Transverse colon (tissue), 4 donors: Measurements from ENCODE around the gene TMEM9. TPM values are rescaled to one million over a fixed set of nuclear protein-coding genes. Genes with fewer than 3 reads are reported as not detected.
"Not testable (repeated sequence)": the region's sequence is repeated elsewhere in the genome, so short reads cannot be mapped to it uniquely, and the experiment has no call there.

Experiments used
- DNase-seq: peaks from one replicate; pipeline ENCODE4 v3.0.0-alpha.2; 2019
- H3K27ac ChIP-seq, 4 donors: fragments of 200-600 bp; sonication (generic); 2 replicates each; pipeline ENCODE4 v1.5.1; 2016 to 2018; ENCODE audit warnings: inconsistent platforms in 4 of 4
- H3K27me3 ChIP-seq: fragments of 200-600 bp; sonication (generic); 2 replicates; pipeline ENCODE4 v1.5.1; 2017; ENCODE audit warnings: inconsistent platforms
- H3K36me3 ChIP-seq, 4 donors: fragments of 200-600 bp; sonication (generic); 2 replicates each; pipeline ENCODE4 v1.5.1; 2017 to 2019; ENCODE audit warnings: inconsistent platforms in 4 of 4
- H3K4me1 ChIP-seq, 4 donors: fragments of 200-600 bp; sonication (generic); 2 replicates each; pipeline ENCODE4 v1.5.1; 2017 to 2020; ENCODE audit warnings: inconsistent platforms in 4 of 4
- H3K4me3 ChIP-seq, 4 donors: fragments of 200-600 bp; sonication (generic); 1 replicate in 1 of 4; 2 replicates in 3 of 4; pipeline versions ENCODE4 v1.5.1 to v1.6.1; 2017 to 2019; ENCODE audit warnings: inconsistent platforms in 4 of 4
- H3K9me3 ChIP-seq, 2 donors: fragments of 200-600 bp; sonication (generic); 2 replicates each; pipeline ENCODE4 v1.5.1; 2017 to 2019; ENCODE audit warnings: inconsistent platforms in 2 of 2
- CTCF ChIP-seq, 5 experiments: fragments of 200-600 bp in 3 of 5; fragments of 450-650 bp in 2 of 5; sonication (generic) in 3 of 5; IDR thresholded peaks; 1 replicate in 2 of 5; 2 replicates in 3 of 5; pipeline ENCODE4 v1.5.1; 2016 to 2017; ENCODE audit warnings: antibody characterized with exemption in 5 of 5, inconsistent platforms in 3 of 5, mild to moderate bottlenecking in 2 of 5, moderate library complexity in 1 of 5
- EP300 ChIP-seq: sonication (generic); formaldehyde crosslinking; IDR thresholded peaks from one replicate; pipeline ENCODE4 v1.6.1; 2017; ENCODE audit warnings: antibody characterized with exemption, low read depth
- POLR2A ChIP-seq: fragments of 450-650 bp; IDR thresholded peaks from one replicate; pipeline ENCODE4 v1.6.1; 2016; ENCODE audit warnings: antibody characterized with exemption, mild to moderate bottlenecking, moderate library complexity
- POLR2AphosphoS5 ChIP-seq, 3 donors: sonication (generic); formaldehyde crosslinking; IDR thresholded peaks; one replicate each; pipeline ENCODE4 v1.6.1; 2016; ENCODE audit warnings: antibody characterized with exemption in 3 of 3
- WGBS, 2 donors: methylation state at CpG; one replicate each; pipeline ENCODE4 v1.1.5; 2018; ENCODE audit warnings: low coverage in 1 of 2; 5-methylcytosine and 5-hydroxymethylcytosine counted together
- in situ Hi-C, 4 donors: fragments of 200-750 bp; cut with MboI; loops; one replicate each; pipeline versions ENCODE4 v1.15.0 to v1.15.1; 2017; ENCODE audit warnings: low sequenced_read_pairs in 3 of 4, low pct_ligation_motif_present in 1 of 4, low pct_unique_long_range_greater_than_20kb in 1 of 4
- intact Hi-C: fragments of 100-400 bp; cut with DNase I; formaldehyde crosslinking; loops from one replicate; pipeline ENCODE4 v1.15.1; 2023; ENCODE audit warnings: low total_unique reads
- total RNA-seq, 4 donors: library from RNA; depleted of rRNA; stranded (reverse); fragments of >200 nt; gene quantifications; one replicate each; pipeline ENCODE4 v1.1.0, GENCODE V29; 2016

The TMEM9 gene
- total RNA-seq, 4 donors from 2014 or later = 6.7 to 35.4 (median 29.4) TPM

DNA sequence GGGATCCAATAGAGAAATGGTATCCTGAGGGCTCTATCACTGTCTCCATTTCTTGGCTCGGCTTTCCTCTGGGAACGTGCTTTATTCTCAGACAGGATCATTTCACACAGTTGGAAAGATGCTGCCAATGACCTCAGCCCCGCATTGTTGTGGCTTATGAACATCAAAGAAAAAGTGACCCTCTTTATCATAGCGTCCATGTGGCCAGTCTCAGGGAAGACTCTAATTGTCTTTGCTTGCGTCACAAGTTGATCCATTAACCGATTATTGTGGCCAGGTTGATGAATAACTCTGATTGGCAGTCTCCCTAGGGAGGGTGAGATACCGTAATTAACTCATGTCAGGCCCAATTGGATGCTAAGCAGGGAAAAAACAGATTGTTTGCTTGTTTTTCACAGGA lies 10.4 kb upstream of the TMEM9 start:
- no peak for TF ChIP-seq POLR2A
- TF ChIP-seq POLR2AphosphoS5 (IDR thresholded peaks at IDR 0.05) = no peak
- no peak for TF ChIP-seq CTCF (IDR thresholded peaks at IDR 0.05)
- TF ChIP-seq EP300 = no peak
- H3K27ac ChIP-seq = no peak overlapping the region
- H3K27me3 ChIP-seq = peaks cover 4% of the 10 kb centered on the region
- H3K4me1 ChIP-seq = no peaks in the 10 kb centered on the region
- no peaks in the 10 kb centered on the region for H3K36me3 ChIP-seq
- WGBS, 2 donors = 37 to 58% methylated on average over 5 to 7 of the region's 7 CpGs
- no peaks in the 10 kb centered on the region for H3K9me3 ChIP-seq
- in situ Hi-C loops (no loop called here), intact Hi-C loops (no loop called here)
- no peak for DNase-seq
- no peak overlapping the region for H3K4me3 ChIP-seq

GRCh38 chr1:201163707-201164106 lies 9.4 kb upstream of the TMEM9 start:
- intact Hi-C loops = no loop called here
- in situ Hi-C loops = no loop called here

DNA sequence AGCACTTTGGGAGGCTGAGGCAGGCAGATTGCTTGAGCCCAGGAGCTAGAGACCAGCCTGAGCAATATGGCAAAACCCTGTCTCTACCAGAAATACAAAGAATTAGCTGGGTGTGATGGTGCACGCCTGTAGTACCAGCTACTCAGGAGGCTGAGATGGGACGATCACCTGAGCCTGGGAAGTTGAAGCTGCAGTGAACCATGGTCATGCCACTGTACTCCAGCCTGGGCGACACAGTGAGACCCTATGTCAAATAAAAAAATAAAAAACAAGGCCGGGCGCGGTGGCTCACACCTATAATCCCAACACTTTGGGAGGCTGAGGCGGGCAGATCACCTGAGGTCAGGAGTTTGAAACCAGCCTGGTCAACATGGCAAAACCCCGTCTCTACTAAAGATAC lies 8.8 kb upstream of the TMEM9 start:
- H3K27ac ChIP-seq, H3K4me3 ChIP-seq, H3K9me3 ChIP-seq, H3K36me3 ChIP-seq, H3K4me1 ChIP-seq, H3K27me3 ChIP-seq, in situ Hi-C loops, intact Hi-C loops, DNase-seq: not testable (repeated sequence)
- 80 to 94% methylated on average over 1 to 8 of the region's 8 CpGs for WGBS, 2 donors

More at GRCh38 chr1:201163707-201164106, 9.4 kb upstream of the TMEM9 start:
- H3K9me3 ChIP-seq = no peaks in the 10 kb centered on the region
- TF ChIP-seq POLR2AphosphoS5 (IDR thresholded peaks at IDR 0.05) (no peak), POLR2A (no peak), EP300 (no peak), CTCF (IDR thresholded peaks at IDR 0.05) (no peak)
- 25 to 41% methylated on average over 2 to 4 of the region's 4 CpGs for WGBS, 2 donors
- DNase-seq = no peak
- no peaks in the 10 kb centered on the region for H3K36me3 ChIP-seq
- H3K27ac ChIP-seq = no peak overlapping the region
- H3K4me3 ChIP-seq = no peak overlapping the region
- peaks cover 4% of the 10 kb centered on the region for H3K27me3 ChIP-seq
- H3K4me1 ChIP-seq = no peaks in the 10 kb centered on the region

- Histone ChIP-seq H3K9me3 (no peaks in the 10 kb centered on the region), H3K4me1 (peaks cover 6 to 15% (median 11%) of the 10 kb centered on the region in 4 donors), H3K27me3 (peaks cover 4% of the 10 kb centered on the region), H3K27ac (no peak overlapping the region), H3K4me3 (no peak overlapping the region), H3K36me3 (no peaks in the 10 kb centered on the region)
- no peak for DNase-seq
- WGBS, 2 donors = 84% methylated on average over 2 of the region's 2 CpGs; no CpG with 5 or more reads in 1 of the 2 donors
- in situ Hi-C loops (no loop called here), intact Hi-C loops (no loop called here)
- TF ChIP-seq POLR2A (no peak), CTCF (IDR thresholded peaks at IDR 0.05) (no peak), EP300 (no peak), POLR2AphosphoS5 (IDR thresholded peaks at IDR 0.05) (no peak)
Measured at GRCh38 chr1:201157949-201158348, 3.7 kb upstream of the TMEM9 start.

DNA sequence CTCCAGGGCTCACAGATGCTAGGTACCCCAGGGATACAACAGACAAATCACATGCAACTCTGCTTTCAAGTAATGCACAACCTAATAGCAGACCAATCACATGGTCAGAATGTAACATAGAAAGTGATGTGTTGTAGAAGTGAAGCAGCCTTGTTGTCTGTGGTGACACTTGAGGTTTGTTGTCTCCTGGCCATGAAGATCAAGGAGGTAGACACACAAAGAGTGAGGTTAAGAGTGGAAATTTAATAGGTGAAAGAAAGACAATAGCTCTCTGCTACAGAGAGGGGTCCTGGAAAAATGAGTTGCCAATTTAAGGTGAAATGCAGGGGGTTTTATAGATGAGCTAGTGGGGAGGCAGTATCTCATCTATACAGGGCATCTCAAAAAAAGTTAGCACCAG lies 2.5 kb upstream of the TMEM9 start:
- no peak overlapping the region for H3K4me3 ChIP-seq
- no peak for DNase-seq
- intact Hi-C loops (no loop called here), in situ Hi-C loops (no loop called here)
- no peak for TF ChIP-seq POLR2AphosphoS5 (IDR thresholded peaks at IDR 0.05)
- TF ChIP-seq EP300 = no peak
- no peak for TF ChIP-seq POLR2A
- no peak for TF ChIP-seq CTCF (IDR thresholded peaks at IDR 0.05)
- H3K27ac ChIP-seq = no peak overlapping the region
- H3K4me1 ChIP-seq = peaks cover 6 to 20% (median 13%) of the 10 kb centered on the region in 4 donors
- no peaks in the 10 kb centered on the region for H3K36me3 ChIP-seq
- H3K9me3 ChIP-seq = no peaks in the 10 kb centered on the region
- peaks cover 4% of the 10 kb centered on the region for H3K27me3 ChIP-seq
